ENCODE measurements around the gene ZFHX3. TPM values are rescaled to one million over a fixed set of nuclear protein-coding genes. Genes with fewer than 3 reads are reported as not detected.
A peak's percentile ranks its signal among the peaks of the same experiment; 100 is the strongest.

The ZFHX3 gene
- total and polyA plus RNA-seq, 2 donors (not counting 1 experiment from before 2014, with no cell fraction given), result 4.7 to 7.3 TPM

- no peak overlapping the region for H2AFZ ChIP-seq (ENCODE audit: low read length)
- peaks cover 22% of the 10 kb centered on the region for H3K4me1 ChIP-seq (ENCODE audit: control insufficient read depth, extremely low read depth, insufficient read depth, low read length)
- H3K79me2 ChIP-seq (ENCODE audit: control insufficient read depth, insufficient read depth, low read length), result peaks cover 12% of the 10 kb centered on the region
- no peaks in the 10 kb centered on the region for H3K9me3 ChIP-seq (ENCODE audit: control insufficient read depth, insufficient read depth, low read depth, low read length)
- no peaks in the 10 kb centered on the region for H3K36me3 ChIP-seq (ENCODE audit: control insufficient read depth, insufficient read depth, low read length)
- H3K4me3 ChIP-seq (replicated peaks in 1 of 4; ENCODE audit: control extremely low read depth in 1 of 4, insufficient read depth in 1 of 4, low read depth in 3 of 4, low read length in 4 of 4), result no peak overlapping the region
- no peaks in the 10 kb centered on the region for H4K20me1 ChIP-seq (ENCODE audit: control insufficient read depth, extremely low read depth, insufficient read depth, low read length)
- no peak overlapping the region for H3K27ac ChIP-seq (ENCODE audit: insufficient read depth, low read length)
- no peak for DNase-seq (ENCODE audit: low read depth in 2 of 2)
- H3K4me2 ChIP-seq (ENCODE audit: extremely low read depth, insufficient read depth, low read length), result no peak overlapping the region
- H3K27me3 ChIP-seq (ENCODE audit: control insufficient read depth, insufficient read depth, low read length), result no peaks in the 10 kb centered on the region
- H3K9ac ChIP-seq (ENCODE audit: insufficient read depth, low read length), result no peak overlapping the region
- TF ChIP-seq CTCF (conservative IDR thresholded peaks at IDR 0.05 in 1 of 2, IDR thresholded peaks at IDR 0.05 in 1 of 2; ENCODE audit: low read depth in 1 of 2, low read length in 2 of 2), result no peak
- no peak for TF ChIP-seq EZH2 (IDR thresholded peaks at IDR 0.05; ENCODE audit: low read length, missing control alignments)
Observed at GRCh38 chr16:72853575-72854266, 194.2 kb downstream of the ZFHX3 start.

- H4K20me1 ChIP-seq (ENCODE audit: control insufficient read depth, extremely low read depth, insufficient read depth, low read length), result no peaks in the 10 kb centered on the region
- peaks cover 22% of the 10 kb centered on the region for H3K4me1 ChIP-seq (ENCODE audit: control insufficient read depth, extremely low read depth, insufficient read depth, low read length)
- H3K9ac ChIP-seq (ENCODE audit: insufficient read depth, low read length), result no peak overlapping the region
- H3K9me3 ChIP-seq (ENCODE audit: control insufficient read depth, insufficient read depth, low read depth, low read length), result no peaks in the 10 kb centered on the region
- no peak for TF ChIP-seq EZH2 (IDR thresholded peaks at IDR 0.05; ENCODE audit: low read length, missing control alignments)
- no peak for TF ChIP-seq CTCF (conservative IDR thresholded peaks at IDR 0.05 in 1 of 2, IDR thresholded peaks at IDR 0.05 in 1 of 2; ENCODE audit: low read depth in 1 of 2, low read length in 2 of 2)
- H3K79me2 ChIP-seq (ENCODE audit: control insufficient read depth, insufficient read depth, low read length), result peaks cover 9% of the 10 kb centered on the region
- H3K4me3 ChIP-seq (replicated peaks in 1 of 4; ENCODE audit: control extremely low read depth in 1 of 4, insufficient read depth in 1 of 4, low read depth in 3 of 4, low read length in 4 of 4), result no peak overlapping the region
- H3K27me3 ChIP-seq (ENCODE audit: control insufficient read depth, insufficient read depth, low read length), result no peaks in the 10 kb centered on the region
- H3K27ac ChIP-seq (ENCODE audit: insufficient read depth, low read length), result no peak overlapping the region
- no peaks in the 10 kb centered on the region for H3K36me3 ChIP-seq (ENCODE audit: control insufficient read depth, insufficient read depth, low read length)
- no peak overlapping the region for H2AFZ ChIP-seq (ENCODE audit: low read length)
- no peak overlapping the region for H3K4me2 ChIP-seq (ENCODE audit: extremely low read depth, insufficient read depth, low read length)
- no peak for DNase-seq (ENCODE audit: low read depth in 2 of 2)
Observed at GRCh38 chr16:72852421-72852820, 195.5 kb downstream of the ZFHX3 start.

- peak overlapping the region; percentile 42 for H3K4me2 ChIP-seq (ENCODE audit: extremely low read depth, insufficient read depth, low read length)
- H3K27ac ChIP-seq (ENCODE audit: insufficient read depth, low read length), result peak overlapping the region; percentile 60
- H3K79me2 ChIP-seq (ENCODE audit: control insufficient read depth, insufficient read depth, low read length), result peaks cover 5% of the 10 kb centered on the region
- no peak overlapping the region for H3K4me3 ChIP-seq (replicated peaks in 1 of 4; ENCODE audit: control extremely low read depth in 1 of 4, insufficient read depth in 1 of 4, low read depth in 3 of 4, low read length in 4 of 4)
- peaks cover 23% of the 10 kb centered on the region for H3K4me1 ChIP-seq (ENCODE audit: control insufficient read depth, extremely low read depth, insufficient read depth, low read length)
- H4K20me1 ChIP-seq (ENCODE audit: control insufficient read depth, extremely low read depth, insufficient read depth, low read length), result no peaks in the 10 kb centered on the region
- H2AFZ ChIP-seq (ENCODE audit: low read length), result no peak overlapping the region
- no peaks in the 10 kb centered on the region for H3K36me3 ChIP-seq (ENCODE audit: control insufficient read depth, insufficient read depth, low read length)
- H3K9me3 ChIP-seq (ENCODE audit: control insufficient read depth, insufficient read depth, low read depth, low read length), result no peaks in the 10 kb centered on the region
- H3K27me3 ChIP-seq (ENCODE audit: control insufficient read depth, insufficient read depth, low read length), result no peaks in the 10 kb centered on the region
- TF ChIP-seq EZH2 (IDR thresholded peaks at IDR 0.05; ENCODE audit: low read length, missing control alignments) (no peak), CTCF (conservative IDR thresholded peaks at IDR 0.05 in 1 of 2, IDR thresholded peaks at IDR 0.05 in 1 of 2; ENCODE audit: low read depth in 1 of 2, low read length in 2 of 2) (no peak)
- H3K9ac ChIP-seq (ENCODE audit: insufficient read depth, low read length), result peak overlapping the region; percentile 28
- DNase-seq (ENCODE audit: low read depth in 2 of 2), result peak; percentile 35 to 72
Observed at GRCh38 chr16:72850853-72851252, 197.1 kb downstream of the ZFHX3 start.

Data from fibroblast of lung (primary cell).